Measurements from ENCODE around the gene GM2A. TPM values are rescaled to one million over a fixed set of nuclear protein-coding genes. Genes with fewer than 3 reads are reported as not detected.

The GM2A gene
- total RNA-seq, 6 donors from 2014 or later, result 27.2 to 129 (median 59.0) TPM

DNA sequence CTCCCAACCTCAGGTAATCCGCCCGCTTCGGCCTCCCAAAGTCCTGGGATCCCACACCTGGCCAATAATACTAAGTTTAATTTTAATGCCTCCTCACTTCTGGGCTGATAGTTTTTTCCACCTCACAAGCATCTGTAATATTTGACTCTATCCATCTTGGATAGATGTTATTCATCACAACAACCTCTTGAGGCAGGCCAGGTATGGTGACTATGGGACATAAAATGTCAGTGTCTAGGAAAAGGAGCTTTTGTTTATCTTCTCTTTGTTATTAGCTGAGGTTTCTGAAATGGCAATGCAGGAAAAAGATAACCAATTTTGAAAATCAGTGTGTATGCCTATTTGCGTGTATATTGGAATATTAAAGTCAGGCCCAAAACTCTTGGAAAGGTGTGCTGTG is 27.9 kb upstream of the GM2A start:
- Histone ChIP-seq H3K27ac (peak overlapping the region in 2 of 4 donors; percentile 94 to 95), H3K27me3 (no peaks in the 10 kb centered on the region), H3K4me3 (no peak overlapping the region), H3K36me3 (no peaks in the 10 kb centered on the region), H3K4me1 (peaks cover 30 to 45% (median 39%) of the 10 kb centered on the region in 4 donors), H3K9me3 (no peaks in the 10 kb centered on the region)
- ATAC-seq (ENCODE audit: low FRiP score in 2 of 2), result no peak
- WGBS, 2 donors, result 96 to 97% methylated on average over 4 of the region's 4 CpGs
- TF ChIP-seq EP300 (IDR thresholded peaks at IDR 0.05), result no peak
- TF ChIP-seq POLR2A (IDR thresholded peaks at IDR 0.05), result no peak
- TF ChIP-seq, protein P1, sequence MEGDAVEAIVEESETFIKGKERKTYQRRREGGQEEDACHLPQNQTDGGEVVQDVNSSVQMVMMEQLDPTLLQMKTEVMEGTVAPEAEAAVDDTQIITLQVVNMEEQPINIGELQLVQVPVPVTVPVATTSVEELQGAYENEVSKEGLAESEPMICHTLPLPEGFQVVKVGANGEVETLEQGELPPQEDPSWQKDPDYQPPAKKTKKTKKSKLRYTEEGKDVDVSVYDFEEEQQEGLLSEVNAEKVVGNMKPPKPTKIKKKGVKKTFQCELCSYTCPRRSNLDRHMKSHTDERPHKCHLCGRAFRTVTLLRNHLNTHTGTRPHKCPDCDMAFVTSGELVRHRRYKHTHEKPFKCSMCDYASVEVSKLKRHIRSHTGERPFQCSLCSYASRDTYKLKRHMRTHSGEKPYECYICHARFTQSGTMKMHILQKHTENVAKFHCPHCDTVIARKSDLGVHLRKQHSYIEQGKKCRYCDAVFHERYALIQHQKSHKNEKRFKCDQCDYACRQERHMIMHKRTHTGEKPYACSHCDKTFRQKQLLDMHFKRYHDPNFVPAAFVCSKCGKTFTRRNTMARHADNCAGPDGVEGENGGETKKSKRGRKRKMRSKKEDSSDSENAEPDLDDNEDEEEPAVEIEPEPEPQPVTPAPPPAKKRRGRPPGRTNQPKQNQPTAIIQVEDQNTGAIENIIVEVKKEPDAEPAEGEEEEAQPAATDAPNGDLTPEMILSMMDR (IDR thresholded peaks at IDR 0.05), result no peak
- TF ChIP-seq POLR2AphosphoS5 (IDR thresholded peaks at IDR 0.05), result no peak
- no peak for DNase-seq

DNA sequence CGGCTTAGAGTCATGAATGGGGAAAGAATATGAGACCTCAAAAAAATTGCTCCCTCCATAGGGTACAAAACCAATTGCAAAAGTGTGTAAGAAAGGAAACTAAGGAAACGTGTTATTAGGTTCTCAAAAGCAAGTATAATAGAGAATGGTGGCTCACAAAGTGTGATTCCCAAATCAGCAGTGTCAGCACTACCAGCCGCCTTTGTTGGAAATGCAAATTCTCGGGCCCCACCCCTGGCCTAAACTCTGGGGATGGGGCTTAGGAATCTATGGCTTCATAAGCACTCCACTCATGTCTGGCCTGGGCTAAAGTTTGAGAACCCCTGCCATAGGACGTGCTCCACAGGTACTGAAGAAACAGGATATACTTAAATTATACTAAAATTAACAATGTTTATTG is 27.5 kb upstream of the GM2A start:
- ATAC-seq (ENCODE audit: low FRiP score in 2 of 2), result no peak

DNA sequence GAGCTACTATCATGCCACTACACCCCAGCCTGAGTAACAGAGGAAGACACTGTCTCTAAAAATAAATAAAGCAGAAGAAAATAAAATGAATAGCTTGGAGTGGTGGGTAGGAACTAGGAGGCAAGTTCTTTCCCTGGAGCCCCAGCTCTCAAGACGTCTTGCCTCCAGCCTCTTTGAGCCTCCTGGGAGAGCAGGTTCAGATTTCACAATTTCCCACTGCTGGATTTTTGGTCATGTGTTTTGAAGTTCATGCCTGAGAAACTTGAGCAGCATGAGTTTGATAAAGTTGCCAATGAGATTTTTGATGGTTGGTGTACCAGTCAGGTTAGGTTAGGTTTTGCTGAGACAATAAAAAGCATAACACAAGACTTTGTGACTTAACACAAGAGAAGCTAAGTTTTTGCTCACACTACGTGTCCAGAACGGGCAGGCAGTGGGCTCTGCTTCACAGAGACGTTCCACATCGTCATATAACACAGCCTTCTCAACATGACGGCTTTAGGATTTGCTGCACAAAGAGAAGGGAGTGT is 25.0 kb upstream of the GM2A start:
- H3K9me3 ChIP-seq, result no peaks in the 10 kb centered on the region
- H3K4me1 ChIP-seq, result peaks cover 2 to 16% (median 12%) of the 10 kb centered on the region in 4 donors
- ATAC-seq (ENCODE audit: low FRiP score in 2 of 2), result no peak
- H3K27me3 ChIP-seq, result no peaks in the 10 kb centered on the region
- TF ChIP-seq EP300 (IDR thresholded peaks at IDR 0.05), result no peak
- no peak for TF ChIP-seq POLR2AphosphoS5 (IDR thresholded peaks at IDR 0.05)
- TF ChIP-seq POLR2A (IDR thresholded peaks at IDR 0.05), result no peak
- TF ChIP-seq, protein P1 (IDR thresholded peaks at IDR 0.05), result no peak
- H3K27ac ChIP-seq, result no peak overlapping the region
- no peaks in the 10 kb centered on the region for H3K36me3 ChIP-seq
- no peak overlapping the region for H3K4me3 ChIP-seq
- WGBS, 2 donors, result 57 to 88% methylated on average over 5 to 6 of the region's 6 CpGs
- DNase-seq, result no peak

More for the DNA sequence above, 27.5 kb upstream of the GM2A start:
- Histone ChIP-seq H3K27me3 (no peaks in the 10 kb centered on the region), H3K4me3 (no peak overlapping the region), H3K27ac (no peak overlapping the region), H3K36me3 (no peaks in the 10 kb centered on the region), H3K9me3 (no peaks in the 10 kb centered on the region), H3K4me1 (peaks cover 27 to 41% (median 37%) of the 10 kb centered on the region in 4 donors)
- DNase-seq, result no peak
- TF ChIP-seq EP300 (IDR thresholded peaks at IDR 0.05) (no peak), POLR2AphosphoS5 (IDR thresholded peaks at IDR 0.05) (no peak), POLR2A (IDR thresholded peaks at IDR 0.05) (no peak)
- TF ChIP-seq, protein P1 (IDR thresholded peaks at IDR 0.05), result no peak
- 67 to 90% methylated on average over 5 of the region's 5 CpGs for WGBS, 2 donors

DNA sequence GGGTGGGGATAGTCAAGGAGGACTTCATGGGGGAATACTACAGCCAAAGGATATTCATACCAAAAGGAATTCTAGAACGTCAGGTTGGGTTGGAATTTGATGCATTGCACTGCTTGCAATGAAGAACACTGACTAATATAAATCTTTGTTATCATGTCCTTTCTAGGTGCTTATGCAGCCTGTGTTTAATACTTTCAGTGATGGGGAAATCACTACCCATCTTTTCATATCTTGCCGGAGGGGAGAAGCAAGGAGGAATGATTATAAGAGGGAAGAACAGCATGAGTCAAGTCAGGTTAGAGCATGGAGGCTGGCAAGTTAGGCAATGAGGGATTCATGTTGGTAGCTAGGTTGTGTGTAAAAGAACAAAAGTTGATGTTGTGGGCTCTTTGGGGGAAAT is 24.0 kb upstream of the GM2A start:
- DNase-seq (no peak), ATAC-seq (ENCODE audit: low FRiP score in 2 of 2) (no peak)
- no peak overlapping the region for H3K27ac ChIP-seq
- H3K9me3 ChIP-seq, result no peaks in the 10 kb centered on the region
- 86 to 90% methylated on average over 2 of the region's 2 CpGs for WGBS, 2 donors
- no peaks in the 10 kb centered on the region for H3K36me3 ChIP-seq
- no peaks in the 10 kb centered on the region for H3K27me3 ChIP-seq
- H3K4me3 ChIP-seq, result no peak overlapping the region
- TF ChIP-seq, protein P1 (IDR thresholded peaks at IDR 0.05), result no peak
- no peak for TF ChIP-seq EP300 (IDR thresholded peaks at IDR 0.05)
- no peak for TF ChIP-seq POLR2AphosphoS5 (IDR thresholded peaks at IDR 0.05)
- TF ChIP-seq POLR2A (IDR thresholded peaks at IDR 0.05), result no peak
- H3K4me1 ChIP-seq, result peaks cover 0 to 14% (median 9%) of the 10 kb centered on the region in 4 donors

DNA sequence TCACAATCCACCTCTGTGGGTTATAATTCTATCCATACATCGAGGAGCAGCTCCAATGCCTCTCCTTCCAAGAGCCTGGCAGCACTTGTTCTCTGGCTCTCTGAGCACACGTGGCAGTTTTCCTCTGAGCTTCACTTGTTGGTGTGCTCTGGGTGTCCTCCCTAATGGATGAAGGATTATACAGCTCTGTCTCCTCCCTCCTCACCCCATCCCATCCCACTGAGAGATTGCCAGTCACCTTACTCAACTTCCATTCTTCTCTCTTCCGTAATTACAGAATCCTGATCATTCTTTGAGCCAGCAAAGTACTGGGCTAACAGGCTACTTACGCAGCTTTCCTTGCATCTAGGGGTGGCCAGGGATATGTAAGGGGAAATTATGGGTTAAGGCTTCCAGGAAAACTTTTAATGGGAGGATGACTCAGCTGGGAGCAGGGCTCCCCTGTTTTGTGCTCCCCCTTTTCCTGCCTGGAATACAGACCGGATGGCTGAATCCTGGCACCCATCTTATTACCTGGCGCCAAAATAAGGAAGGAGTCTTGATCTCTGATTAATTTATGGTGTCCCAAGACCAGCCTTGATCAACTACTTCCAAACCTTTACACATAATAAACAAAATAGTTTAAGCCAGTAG is 22.8 kb upstream of the GM2A start:
- Histone ChIP-seq H3K9me3 (no peaks in the 10 kb centered on the region), H3K4me3 (no peak overlapping the region), H3K27ac (peak overlapping the region in 1 of 4 donors; percentile 53), H3K36me3 (no peaks in the 10 kb centered on the region), H3K27me3 (no peaks in the 10 kb centered on the region), H3K4me1 (peaks cover 11 to 15% (median 12%) of the 10 kb centered on the region in 4 donors)
- DNase-seq (no peak), ATAC-seq (ENCODE audit: low FRiP score in 2 of 2) (no peak)
- WGBS, 2 donors, result 47 to 51% methylated on average over 6 of the region's 6 CpGs
- TF ChIP-seq, protein P1 (IDR thresholded peaks at IDR 0.05), result no peak
- TF ChIP-seq EP300 (IDR thresholded peaks at IDR 0.05), result no peak
- TF ChIP-seq POLR2AphosphoS5 (IDR thresholded peaks at IDR 0.05), result peak in 1 of 2 donors; percentile 18
- no peak for TF ChIP-seq POLR2A (IDR thresholded peaks at IDR 0.05)

All from upper lobe of left lung (tissue), 6 donors.